SU-DHL-6 (cell line): ENCODE data around the gene SETD2.

Source experiments
- H2AFZ ChIP-seq: fragments of 200-600 bp; sonication (generic); 2 replicates; pipeline ENCODE4 v1.6.1; 2014; ENCODE audit warnings: low read depth, mild to moderate bottlenecking, moderate library complexity, mixed read lengths, antibody characterized with exemption, low read length; ENCODE audit not compliant: severe bottlenecking
- H3F3A ChIP-seq: fragments of 200-600 bp; shearing (Covaris generic); 2 replicates; pipeline ENCODE4 v1.6.0; 2016; ENCODE audit warnings: antibody characterized with exemption, mild to moderate bottlenecking; ENCODE audit not compliant: insufficient read depth
- H3K27ac ChIP-seq: fragments of 200-600 bp; sonication (generic); 2 replicates; pipeline ENCODE4 v1.5.1; 2016; ENCODE audit warnings: low read depth, mild to moderate bottlenecking, low read length, moderate library complexity, mixed read lengths
- H3K27me3 ChIP-seq: fragments of 200-600 bp; sonication (generic), shearing (Covaris generic); 2 replicates; pipeline ENCODE4 v1.6.0; 2014; ENCODE audit warnings: mild to moderate bottlenecking, low read length
- H3K36me3 ChIP-seq: fragments of 200-600 bp; sonication (generic); 2 replicates; pipeline ENCODE4 v1.6.1; 2014; ENCODE audit warnings: mild to moderate bottlenecking, low read length, mixed read lengths
- H3K4me2 ChIP-seq: fragments of 300-600, 200-600 bp; shearing (Covaris generic), sonication (generic); 2 replicates; pipeline ENCODE4 v1.6.0; 2014; ENCODE audit warnings: low read length, low read depth, mild to moderate bottlenecking; ENCODE audit not compliant: poor library complexity, severe bottlenecking
- H3K4me3 ChIP-seq: fragments of 200-600 bp; sonication (generic); 2 replicates; pipeline ENCODE4 v1.5.1; 2014; ENCODE audit warnings: antibody characterized with exemption, low read length, mild to moderate bottlenecking, mixed read lengths; ENCODE audit not compliant: insufficient read depth, poor library complexity, severe bottlenecking
- H3K79me2 ChIP-seq: fragments of 200-600 bp; sonication (generic); 2 replicates; pipeline ENCODE4 v1.6.1; 2014; ENCODE audit warnings: mild to moderate bottlenecking, low read length, moderate library complexity; ENCODE audit not compliant: insufficient read depth
- H3K9ac ChIP-seq: fragments of 200-600 bp; sonication (generic); 2 replicates; pipeline ENCODE4 v1.7.0; 2014; ENCODE audit warnings: mild to moderate bottlenecking, low read length
- H3K9me2 ChIP-seq: fragments of 200-600 bp; sonication (generic); replicated peaks from 2 replicates; pipeline ENCODE4 v1.6.1; 2014; ENCODE audit warnings: low read length; ENCODE audit not compliant: insufficient read depth
- H3K9me3 ChIP-seq: fragments of 200-600 bp; sonication (generic); 2 replicates; pipeline ENCODE4 v1.6.1; 2014; ENCODE audit warnings: low read length, mixed read lengths; ENCODE audit not compliant: insufficient read depth
- H4K20me1 ChIP-seq: fragments of 200-600 bp; sonication (generic); 2 replicates; pipeline ENCODE4 v1.6.1; 2014; ENCODE audit warnings: low read depth, mild to moderate bottlenecking, antibody characterized with exemption, low read length, moderate library complexity, mixed read lengths
- EZH2phosphoT487 ChIP-seq: fragments of 200-600 bp; sonication (generic), shearing (Covaris generic); conservative IDR thresholded peaks from 2 replicates; pipeline ENCODE4 v1.6.1; 2018; ENCODE audit warnings: mild to moderate bottlenecking, antibody characterized with exemption, low read length, moderate library complexity, mixed read lengths
- TF ChIP-seq, protein P1 (sequence below): fragments of 200-600 bp; sonication (generic); IDR thresholded peaks from one replicate; pipeline ENCODE4 v1.5.1; 2017; ENCODE audit warnings: antibody characterized with exemption, mild to moderate bottlenecking, low read length, moderate library complexity; ENCODE audit not compliant: insufficient read depth, poor library complexity, severe bottlenecking

Gene SETD2

DNA sequence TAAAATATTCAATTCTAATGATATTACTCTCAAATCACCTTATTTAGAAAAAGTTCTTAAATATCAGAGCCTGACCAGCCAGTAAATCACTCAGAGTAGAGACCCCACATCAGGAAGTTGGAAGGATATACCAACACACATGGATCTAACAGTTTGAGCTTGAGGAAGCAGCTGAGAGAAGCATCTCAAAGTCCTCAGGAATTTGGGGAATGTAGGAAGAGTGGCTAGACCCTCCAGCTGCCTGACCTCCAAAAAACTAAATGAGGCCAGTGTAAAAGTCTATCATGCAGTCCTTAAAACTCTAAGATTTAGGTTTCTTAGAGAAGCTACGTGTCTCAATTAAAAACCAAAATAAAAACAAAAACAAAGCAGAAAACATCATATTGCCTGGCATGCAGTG lies 55.4 kb downstream of the SETD2 start:
- H3K4me2 ChIP-seq: no peak overlapping the region
- H3K36me3 ChIP-seq: peaks cover 28% of the 10 kb centered on the region
- peaks cover 6% of the 10 kb centered on the region; the same call in 1 of the 2 replicates for H3F3A ChIP-seq
- H3K79me2 ChIP-seq: peaks cover 25% of the 10 kb centered on the region
- no peak overlapping the region for H3K27ac ChIP-seq
- H3K27me3 ChIP-seq: no peaks in the 10 kb centered on the region
- no peaks in the 10 kb centered on the region for H3K9me3 ChIP-seq
- peaks cover 5% of the 10 kb centered on the region; the same call in 1 of the 2 replicates for H4K20me1 ChIP-seq
- H3K9me2 ChIP-seq: no peaks in the 10 kb centered on the region
- H3K4me3 ChIP-seq: no peak overlapping the region
- no peak overlapping the region for H3K9ac ChIP-seq
- no peak overlapping the region for H2AFZ ChIP-seq
- no peak for TF ChIP-seq EZH2phosphoT487
- TF ChIP-seq, protein P1, sequence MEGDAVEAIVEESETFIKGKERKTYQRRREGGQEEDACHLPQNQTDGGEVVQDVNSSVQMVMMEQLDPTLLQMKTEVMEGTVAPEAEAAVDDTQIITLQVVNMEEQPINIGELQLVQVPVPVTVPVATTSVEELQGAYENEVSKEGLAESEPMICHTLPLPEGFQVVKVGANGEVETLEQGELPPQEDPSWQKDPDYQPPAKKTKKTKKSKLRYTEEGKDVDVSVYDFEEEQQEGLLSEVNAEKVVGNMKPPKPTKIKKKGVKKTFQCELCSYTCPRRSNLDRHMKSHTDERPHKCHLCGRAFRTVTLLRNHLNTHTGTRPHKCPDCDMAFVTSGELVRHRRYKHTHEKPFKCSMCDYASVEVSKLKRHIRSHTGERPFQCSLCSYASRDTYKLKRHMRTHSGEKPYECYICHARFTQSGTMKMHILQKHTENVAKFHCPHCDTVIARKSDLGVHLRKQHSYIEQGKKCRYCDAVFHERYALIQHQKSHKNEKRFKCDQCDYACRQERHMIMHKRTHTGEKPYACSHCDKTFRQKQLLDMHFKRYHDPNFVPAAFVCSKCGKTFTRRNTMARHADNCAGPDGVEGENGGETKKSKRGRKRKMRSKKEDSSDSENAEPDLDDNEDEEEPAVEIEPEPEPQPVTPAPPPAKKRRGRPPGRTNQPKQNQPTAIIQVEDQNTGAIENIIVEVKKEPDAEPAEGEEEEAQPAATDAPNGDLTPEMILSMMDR: no peak

DNA sequence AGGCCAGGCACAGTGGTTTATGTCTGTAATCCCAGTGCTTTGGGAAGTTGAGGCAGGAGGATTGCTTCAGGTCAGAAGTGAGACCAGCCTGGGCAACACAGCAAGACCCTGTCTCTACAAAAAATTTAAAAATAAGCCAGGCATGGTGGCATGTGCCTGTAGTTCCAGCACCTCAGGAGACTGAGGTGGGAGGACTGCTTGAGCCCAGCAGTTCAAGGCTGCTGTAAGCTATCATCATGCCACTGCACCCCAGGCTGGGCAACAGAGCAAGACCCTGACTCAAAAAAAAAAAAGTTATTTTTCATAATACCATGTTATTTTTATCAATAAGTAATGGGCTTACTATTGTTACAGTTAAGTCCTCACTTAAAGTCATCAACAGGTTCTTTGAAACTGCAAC lies 59.7 kb downstream of the SETD2 start:
- H3K27me3 ChIP-seq: no peaks in the 10 kb centered on the region
- H3F3A ChIP-seq: peaks cover 8% of the 10 kb centered on the region; the same call in 1 of the 2 replicates
- H3K36me3 ChIP-seq: peaks cover 36% of the 10 kb centered on the region; the same call in 1 of the 2 replicates
- no peaks in the 10 kb centered on the region for H3K9me2 ChIP-seq
- H3K4me2 ChIP-seq: no peak overlapping the region
- H2AFZ ChIP-seq: no peak overlapping the region
- H4K20me1 ChIP-seq: peaks cover 5% of the 10 kb centered on the region; the same call in 1 of the 2 replicates
- no peak overlapping the region for H3K4me3 ChIP-seq
- H3K27ac ChIP-seq: no peak overlapping the region
- H3K9ac ChIP-seq: no peak overlapping the region
- H3K79me2 ChIP-seq: peaks cover 17% of the 10 kb centered on the region; the same call in 1 of the 2 replicates
- no peaks in the 10 kb centered on the region for H3K9me3 ChIP-seq
- TF ChIP-seq, protein P1: no peak
- TF ChIP-seq EZH2phosphoT487: no peak

DNA sequence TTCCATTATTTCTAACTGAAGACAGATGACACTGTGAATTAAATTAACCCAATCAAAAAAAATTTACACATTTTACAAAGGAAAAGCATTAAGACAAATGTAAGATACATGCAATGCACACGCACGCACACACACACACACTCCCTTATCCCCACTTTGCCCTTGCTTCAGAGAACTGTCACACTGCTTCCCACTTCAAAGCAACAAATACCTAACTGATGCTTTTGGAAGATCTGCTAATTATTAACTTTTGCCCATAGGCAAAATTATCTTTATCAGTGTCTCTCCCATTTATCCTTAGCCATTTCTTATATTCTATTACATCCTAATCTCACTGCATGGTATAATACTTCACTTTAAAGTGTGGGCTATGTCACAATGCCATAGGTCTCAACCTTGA lies 60.3 kb downstream of the SETD2 start:
- peaks cover 37% of the 10 kb centered on the region; the same call in 1 of the 2 replicates for H3K36me3 ChIP-seq
- H3K9ac ChIP-seq: no peak overlapping the region
- no peak for TF ChIP-seq EZH2phosphoT487
- TF ChIP-seq, protein P1: no peak

More for the DNA sequence above, 60.3 kb downstream of the SETD2 start:
- no peaks in the 10 kb centered on the region for H3K9me3 ChIP-seq
- H2AFZ ChIP-seq: no peak overlapping the region
- H3K4me3 ChIP-seq: no peak overlapping the region
- peaks cover 13% of the 10 kb centered on the region; the same call in 1 of the 2 replicates for H3F3A ChIP-seq
- H4K20me1 ChIP-seq: peaks cover 5% of the 10 kb centered on the region; the same call in 1 of the 2 replicates
- peaks cover 11% of the 10 kb centered on the region; the same call in 1 of the 2 replicates for H3K79me2 ChIP-seq
- no peak overlapping the region for H3K4me2 ChIP-seq
- no peaks in the 10 kb centered on the region for H3K27me3 ChIP-seq
- H3K27ac ChIP-seq: no peak overlapping the region
- H3K9me2 ChIP-seq: no peaks in the 10 kb centered on the region
